ENCODE data around the gene CFAP221.

- TF ChIP-seq SP1 (IDR thresholded peaks at IDR 0.05): no peak
- no peak for TF ChIP-seq BHLHE40 (IDR thresholded peaks at IDR 0.05; ENCODE audit: borderline replicate concordance)
- no peak for TF ChIP-seq ZNF384 (IDR thresholded peaks at IDR 0.05)
- no peak for TF ChIP-seq NFRKB (IDR thresholded peaks at IDR 0.05)
Measured at GRCh38 chr2:119688616-119689015, 144.4 kb downstream of the CFAP221 start.

Measured in HEK293T (cell line).